Dendritic cell treated with granulocyte-macrophage colony-stimulating factor and Interleukin-4, amounts not matched to agents 40 ng/mL and 50 ng/mL, for 4 days (primary cell): Measurements from ENCODE around the gene QDPR.
A peak's percentile ranks its signal among the peaks of the same experiment; 100 is the strongest.

ENCODE experiments used
- H3K27ac Mint-ChIP-seq: one replicate; pipeline ENCODE4 v1.8.0; 2022; ENCODE audit warnings: mild to moderate bottlenecking, mixed read lengths
- H3K27me3 Mint-ChIP-seq: one replicate; pipeline ENCODE4 v1.8.0; 2022; ENCODE audit warnings: mild to moderate bottlenecking, mixed read lengths
- H3K36me3 Mint-ChIP-seq: one replicate; pipeline ENCODE4 v1.8.0; 2022; ENCODE audit warnings: low read depth, mixed read lengths
- H3K4me1 Mint-ChIP-seq: one replicate; pipeline ENCODE4 v1.8.0; 2022; ENCODE audit warnings: low read depth, mixed read lengths
- H3K4me3 Mint-ChIP-seq: one replicate; pipeline ENCODE4 v1.8.0; 2022; ENCODE audit warnings: mild to moderate bottlenecking, moderate library complexity, mixed read lengths
- H3K9me3 Mint-ChIP-seq: one replicate; pipeline ENCODE4 v1.8.0; 2022; ENCODE audit warnings: mixed read lengths
- intact Hi-C: fragments of 100-400 bp; cut with micrococcal nuclease; formaldehyde crosslinking; loops from one replicate; pipeline ENCODE4 v1.15.0; 2022

QDPR gene

GRCh38 chr4:17511950-17512795 is at the start of gene QDPR:
TSS of gene QDPR (minus strand) at chr4:17512090. CDS start at chr4:17512054, 36 bp downstream.
- H3K9me3 Mint-ChIP-seq = no peaks in the 10 kb centered on the region
- peak within 1 kb of the TSS; percentile 93 for H3K4me3 Mint-ChIP-seq
- peaks cover 10% of the 10 kb centered on the region for H3K27me3 Mint-ChIP-seq
- H3K36me3 Mint-ChIP-seq = peaks cover 28% of the 10 kb centered on the region
- intact Hi-C loops = no loop called here
- peak within 1 kb of the TSS; percentile 81 for H3K27ac Mint-ChIP-seq
- H3K4me1 Mint-ChIP-seq = peaks cover 22% of the 10 kb centered on the region

- Mint-ChIP-seq H3K27me3 (peaks cover 4% of the 10 kb centered on the region), H3K27ac (no peak overlapping the region), H3K4me1 (peaks cover 15% of the 10 kb centered on the region), H3K4me3 (no peak overlapping the region), H3K36me3 (no peaks in the 10 kb centered on the region), H3K9me3 (no peaks in the 10 kb centered on the region)
- intact Hi-C loops = no loop called here
Measured at GRCh38 chr4:17561195-17561909, 49.5 kb upstream of the QDPR start.

GRCh38 chr4:17560065-17560673 is 48.3 kb upstream of the QDPR start:
- intact Hi-C loops = no loop called here
- Mint-ChIP-seq H3K27me3 (peaks cover 2% of the 10 kb centered on the region), H3K27ac (no peak overlapping the region), H3K36me3 (no peaks in the 10 kb centered on the region), H3K9me3 (no peaks in the 10 kb centered on the region), H3K4me1 (peaks cover 15% of the 10 kb centered on the region), H3K4me3 (no peak overlapping the region)

- Mint-ChIP-seq H3K27me3 (peaks cover 7% of the 10 kb centered on the region), H3K4me1 (peaks cover 15% of the 10 kb centered on the region), H3K27ac (no peak overlapping the region), H3K9me3 (no peaks in the 10 kb centered on the region), H3K36me3 (no peaks in the 10 kb centered on the region), H3K4me3 (no peak overlapping the region)
- intact Hi-C loops = no loop called here
Measured at GRCh38 chr4:17559709-17560048, 47.8 kb upstream of the QDPR start.

- H3K4me3 Mint-ChIP-seq = no peak overlapping the region
- H3K9me3 Mint-ChIP-seq = no peaks in the 10 kb centered on the region
- H3K27me3 Mint-ChIP-seq = peaks cover 8% of the 10 kb centered on the region
- H3K27ac Mint-ChIP-seq = no peak overlapping the region
- intact Hi-C loops = no loop called here
- peaks cover 15% of the 10 kb centered on the region for H3K4me1 Mint-ChIP-seq
- H3K36me3 Mint-ChIP-seq = no peaks in the 10 kb centered on the region
Measured at GRCh38 chr4:17558941-17559708, 47.2 kb upstream of the QDPR start.

- peaks cover 15% of the 10 kb centered on the region for H3K4me1 Mint-ChIP-seq
- H3K36me3 Mint-ChIP-seq = no peaks in the 10 kb centered on the region
- no peak overlapping the region for H3K4me3 Mint-ChIP-seq
- no peaks in the 10 kb centered on the region for H3K9me3 Mint-ChIP-seq
- peaks cover 8% of the 10 kb centered on the region for H3K27me3 Mint-ChIP-seq
- H3K27ac Mint-ChIP-seq = no peak overlapping the region
- intact Hi-C loops = no loop called here
Measured at GRCh38 chr4:17557880-17558279, 46.0 kb upstream of the QDPR start.

- H3K4me3 Mint-ChIP-seq = no peak overlapping the region
- H3K36me3 Mint-ChIP-seq = no peaks in the 10 kb centered on the region
- H3K4me1 Mint-ChIP-seq = peaks cover 6% of the 10 kb centered on the region
- H3K27ac Mint-ChIP-seq = no peak overlapping the region
- no peaks in the 10 kb centered on the region for H3K9me3 Mint-ChIP-seq
- H3K27me3 Mint-ChIP-seq = peaks cover 11% of the 10 kb centered on the region
- intact Hi-C loops = no loop called here
Measured at GRCh38 chr4:17556498-17556897, 44.6 kb upstream of the QDPR start.

- intact Hi-C loops = no loop called here
- Mint-ChIP-seq H3K27ac (no peak overlapping the region), H3K4me1 (no peaks in the 10 kb centered on the region)
Measured at GRCh38 chr4:17554568-17554967, 42.7 kb upstream of the QDPR start.

GRCh38 chr4:17552427-17552826 is 40.5 kb upstream of the QDPR start:
- Mint-ChIP-seq H3K27me3 (peaks cover 13% of the 10 kb centered on the region), H3K4me3 (no peak overlapping the region), H3K4me1 (no peaks in the 10 kb centered on the region), H3K9me3 (no peaks in the 10 kb centered on the region), H3K36me3 (no peaks in the 10 kb centered on the region), H3K27ac (no peak overlapping the region)
- intact Hi-C loops = no loop called here

More at GRCh38 chr4:17554568-17554967, 42.7 kb upstream of the QDPR start:
- Mint-ChIP-seq H3K9me3 (no peaks in the 10 kb centered on the region), H3K36me3 (no peaks in the 10 kb centered on the region), H3K27me3 (peaks cover 13% of the 10 kb centered on the region), H3K4me3 (no peak overlapping the region)

- Mint-ChIP-seq H3K27me3 (peaks cover 13% of the 10 kb centered on the region), H3K4me3 (no peak overlapping the region), H3K9me3 (no peaks in the 10 kb centered on the region), H3K36me3 (no peaks in the 10 kb centered on the region), H3K27ac (no peak overlapping the region), H3K4me1 (no peaks in the 10 kb centered on the region)
- intact Hi-C loops = no loop called here
Measured at GRCh38 chr4:17550549-17550948, 38.7 kb upstream of the QDPR start.

GRCh38 chr4:17546678-17547077 is 34.8 kb upstream of the QDPR start:
- H3K36me3 Mint-ChIP-seq = no peaks in the 10 kb centered on the region
- H3K9me3 Mint-ChIP-seq = no peaks in the 10 kb centered on the region
- H3K4me3 Mint-ChIP-seq = no peak overlapping the region
- intact Hi-C loops = loop anchor here (10.0 kb wide), 1 partner anchor 818 kb away; no protein-coding TSS in a partner anchor
- H3K27me3 Mint-ChIP-seq = peaks cover 2% of the 10 kb centered on the region
- H3K4me1 Mint-ChIP-seq = peaks cover 12% of the 10 kb centered on the region
- no peak overlapping the region for H3K27ac Mint-ChIP-seq

GRCh38 chr4:17546222-17546621 is 34.3 kb upstream of the QDPR start:
- peaks cover 12% of the 10 kb centered on the region for H3K4me1 Mint-ChIP-seq
- H3K4me3 Mint-ChIP-seq = no peak overlapping the region
- H3K9me3 Mint-ChIP-seq = no peaks in the 10 kb centered on the region
- H3K27me3 Mint-ChIP-seq = peaks cover 2% of the 10 kb centered on the region
- H3K27ac Mint-ChIP-seq = peak overlapping the region; percentile 53
- no peaks in the 10 kb centered on the region for H3K36me3 Mint-ChIP-seq
- intact Hi-C loops = loop anchor here (10.0 kb wide), 1 partner anchor 819 kb away; no protein-coding TSS in a partner anchor

- H3K4me1 Mint-ChIP-seq = peaks cover 12% of the 10 kb centered on the region
- intact Hi-C loops = loop anchor here (10.0 kb wide), 1 partner anchor 819 kb away; no protein-coding TSS in a partner anchor
- H3K4me3 Mint-ChIP-seq = no peak overlapping the region
- H3K27ac Mint-ChIP-seq = peak overlapping the region; percentile 53
- no peaks in the 10 kb centered on the region for H3K36me3 Mint-ChIP-seq
- H3K9me3 Mint-ChIP-seq = no peaks in the 10 kb centered on the region
- peaks cover 2% of the 10 kb centered on the region for H3K27me3 Mint-ChIP-seq
Measured at GRCh38 chr4:17545374-17546140, 33.7 kb upstream of the QDPR start.
